GM23338 (cell line): Measurements from ENCODE around the gene RETSAT. TPM values are rescaled to one million over a fixed set of nuclear protein-coding genes. Genes with fewer than 3 reads are reported as not detected.

Experiments
- ATAC-seq: fragments of 200-7000 bp; cut with Tn5 transposase; 3 replicates; pipeline ENCODE4 v1.9.1; 2020
- DNase-seq: peaks from one replicate; pipeline ENCODE4 v3.0.0-alpha.2; 2015; ENCODE audit warnings: low spot score
- H2AFZ ChIP-seq: fragments of 200-600 bp; sonication (generic); 2 replicates; pipeline ENCODE4 v1.8.0; 2016; ENCODE audit warnings: antibody characterized with exemption, mild to moderate bottlenecking, moderate library complexity
- H3F3A ChIP-seq: fragments of 200-600 bp; sonication (generic); replicated peaks from 2 replicates; pipeline ENCODE4 v1.8.0; 2017; ENCODE audit warnings: antibody characterized with exemption, mixed run types, low read depth
- H3K27ac ChIP-seq: fragments of 200-600 bp; sonication (generic); 2 replicates; pipeline ENCODE4 v1.6.1; 2016; ENCODE audit warnings: low read depth
- H3K27me3 ChIP-seq: fragments of 200-600 bp; sonication (generic); 2 replicates; pipeline ENCODE4 v1.8.0; 2016; ENCODE audit warnings: mild to moderate bottlenecking, mixed run types, moderate library complexity; ENCODE audit not compliant: insufficient read depth
- H3K36me3 ChIP-seq: fragments of 200-600 bp; sonication (generic); 2 replicates; pipeline ENCODE4 v1.8.0; 2016; ENCODE audit warnings: mild to moderate bottlenecking; ENCODE audit not compliant: insufficient read depth
- H3K4me1 ChIP-seq: fragments of 200-600 bp; sonication (generic); 2 replicates; pipeline ENCODE4 v1.8.0; 2016; ENCODE audit warnings: mild to moderate bottlenecking, moderate library complexity; ENCODE audit not compliant: insufficient read depth
- H3K4me2 ChIP-seq: fragments of 200-600 bp; sonication (generic); 2 replicates; pipeline ENCODE4 v1.7.1; 2017; ENCODE audit warnings: mixed run types
- H3K4me3 ChIP-seq: fragments of 200-600 bp; sonication (generic); 2 replicates; pipeline ENCODE4 v1.6.1; 2016; ENCODE audit warnings: mixed run types
- H3K79me2 ChIP-seq: fragments of 200-600 bp; sonication (generic); replicated peaks from 2 replicates; pipeline ENCODE4 v1.8.0; 2017; ENCODE audit warnings: mild to moderate bottlenecking; ENCODE audit not compliant: insufficient read depth
- H3K9me2 ChIP-seq: fragments of 200-600 bp; sonication (generic); 2 replicates; pipeline ENCODE4 v1.8.0; 2017; ENCODE audit not compliant: insufficient read depth
- H4K20me1 ChIP-seq: fragments of 200-600 bp; sonication (generic); replicated peaks from 2 replicates; pipeline ENCODE4 v1.8.0; 2017; ENCODE audit warnings: mild to moderate bottlenecking; ENCODE audit not compliant: insufficient read depth
- H3K27ac Mint-ChIP-seq: 2 replicates; pipeline ENCODE4 v1.8.0; 2020; ENCODE audit warnings: inconsistent platforms, mild to moderate bottlenecking, moderate library complexity, mixed read lengths
- H3K27me3 Mint-ChIP-seq: 3 replicates; pipeline ENCODE4 v1.8.0; 2022; ENCODE audit warnings: low read depth, mild to moderate bottlenecking, moderate library complexity, mixed read lengths, inconsistent platforms; ENCODE audit not compliant: insufficient read depth, poor library complexity
- H3K36me3 Mint-ChIP-seq: 3 replicates; pipeline ENCODE4 v1.8.0; 2021; ENCODE audit warnings: low read depth, mild to moderate bottlenecking, inconsistent platforms, moderate library complexity, mixed read lengths
- H3K4me1 Mint-ChIP-seq: 3 replicates; pipeline ENCODE4 v1.8.0; 2020; ENCODE audit warnings: mild to moderate bottlenecking, inconsistent platforms, mixed read lengths
- H3K4me3 Mint-ChIP-seq: 3 replicates; pipeline ENCODE4 v1.8.0; 2021; ENCODE audit warnings: moderate library complexity, mild to moderate bottlenecking, inconsistent platforms, mixed read lengths
- H3K9me3 Mint-ChIP-seq: 3 replicates; pipeline ENCODE4 v1.8.0; 2020; ENCODE audit warnings: moderate library complexity, mild to moderate bottlenecking, inconsistent platforms, mixed read lengths
- CREB1 ChIP-seq: fragments of 250-450 bp; sonication (Bioruptor Pico); IDR thresholded peaks from 2 replicates; pipeline ENCODE4 v1.5.0; 2020; ENCODE audit warnings: low read depth, mild to moderate bottlenecking, moderate library complexity
- CTCF ChIP-seq, 2 experiments: fragments of 200-600 bp in 1 of 2; sonication (generic) in 1 of 2; conservative IDR thresholded peaks; 2 replicates each; pipeline versions ENCODE4 v1.5.1 to v1.6.1; 2016 to 2017; ENCODE audit warnings: antibody characterized with exemption in 2 of 2, low read depth in 2 of 2, mild to moderate bottlenecking in 2 of 2, moderate library complexity in 1 of 2
- ETS1 ChIP-seq: IDR thresholded peaks from 2 replicates; pipeline ENCODE4 v1.6.1; 2016; ENCODE audit warnings: antibody characterized with exemption
- EZH2phosphoT487 ChIP-seq: fragments of 200-600 bp; sonication (generic); IDR thresholded peaks from one replicate; pipeline ENCODE4 v1.8.1; 2018; ENCODE audit warnings: antibody characterized with exemption; ENCODE audit not compliant: unreplicated experiment
- JUNB ChIP-seq: IDR thresholded peaks from one replicate; pipeline ENCODE4 v1.6.1; 2016; ENCODE audit warnings: antibody characterized with exemption; ENCODE audit not compliant: unreplicated experiment
- NANOG ChIP-seq: IDR thresholded peaks from 2 replicates; pipeline ENCODE4 v1.6.1; 2016; ENCODE audit warnings: antibody characterized with exemption, borderline replicate concordance
- POLR2AphosphoS5 ChIP-seq: IDR thresholded peaks from 2 replicates; pipeline ENCODE4 v1.6.1; 2016; ENCODE audit warnings: antibody characterized with exemption, low read depth
- REST ChIP-seq: IDR thresholded peaks from one replicate; pipeline ENCODE4 v1.6.1; 2018; ENCODE audit warnings: antibody characterized with exemption; ENCODE audit not compliant: unreplicated experiment
- ZNF331 ChIP-seq: fragments of 250-450 bp; sonication (Bioruptor Pico); IDR thresholded peaks from 2 replicates; pipeline ENCODE4 v1.5.0; 2020; ENCODE audit warnings: low read depth, mild to moderate bottlenecking, moderate library complexity
- polyA plus RNA-seq: library from polyadenylated mRNA; unstranded; fragments of >200 nt; fragmentation: Nextera tagmentation; extraction: Ambion mirVana; gene quantifications from 2 replicates; pipeline ENCODE4 v1.2.1, GENCODE V29; 2016
- total RNA-seq: library from RNA; depleted of rRNA; stranded (reverse); fragments of >200 nt; shearing (Covaris generic); gene quantifications from 2 replicates; pipeline ENCODE4 v1.2.3, GENCODE V29; 2014

Gene RETSAT
- total and polyA plus RNA-seq, 2 experiments from 2014 or later: 2.3 to 16.4 TPM

GRCh38 chr2:85310330-85310729, 44.0 kb downstream of the RETSAT start:
- no peaks in the 10 kb centered on the region for H3K27me3 ChIP-seq
- H3K36me3 ChIP-seq: peaks cover 4% of the 10 kb centered on the region; the same call in 1 of the 2 replicates
- peak overlapping the region; percentile 73 for H3K27ac ChIP-seq
- H3F3A ChIP-seq: peaks cover 11% of the 10 kb centered on the region
- TF ChIP-seq CTCF (conservative IDR thresholded peaks at IDR 0.05; ENCODE audit: low read depth in 2 of 2): no peak
- no peak for TF ChIP-seq REST
- no peak for TF ChIP-seq CREB1 (CRISPR knock-in tag)
- TF ChIP-seq ETS1: no peak
- no peak for TF ChIP-seq POLR2AphosphoS5
- TF ChIP-seq JUNB: no peak
- no peak for TF ChIP-seq EZH2phosphoT487
- no peak for TF ChIP-seq ZNF331
- peaks cover 21% of the 10 kb centered on the region for H3K4me1 ChIP-seq
- no peak overlapping the region for H2AFZ ChIP-seq
- Mint-ChIP-seq H3K9me3 (no peaks in the 10 kb centered on the region), H3K4me1 (peaks cover 32% of the 10 kb centered on the region), H3K27ac (no peak overlapping the region), H3K27me3 (peaks cover 22% of the 10 kb centered on the region), H3K4me3 (no peak overlapping the region; the same call in 2 of the 3 replicates), H3K36me3 (peaks cover 51% of the 10 kb centered on the region)
- no peak overlapping the region for H3K4me3 ChIP-seq
- H3K9me2 ChIP-seq: no peaks in the 10 kb centered on the region
- ATAC-seq (no peak), DNase-seq (peak; percentile 39)
- no peaks in the 10 kb centered on the region for H3K79me2 ChIP-seq
- H3K4me2 ChIP-seq: no peak overlapping the region
- peaks cover 7% of the 10 kb centered on the region; the same call in 1 of the 2 replicates for H4K20me1 ChIP-seq

- Histone ChIP-seq H3F3A (peaks cover 14% of the 10 kb centered on the region), H3K79me2 (no peaks in the 10 kb centered on the region), H3K27ac (peak overlapping the region; percentile 73), H3K4me1 (peaks cover 21% of the 10 kb centered on the region), H2AFZ (no peak overlapping the region), H3K9me2 (no peaks in the 10 kb centered on the region), H3K4me2 (no peak overlapping the region), H4K20me1 (peaks cover 9% of the 10 kb centered on the region), H3K27me3 (no peaks in the 10 kb centered on the region), H3K4me3 (no peak overlapping the region), H3K36me3 (peaks cover 5% of the 10 kb centered on the region; the same call in 1 of the 2 replicates)
- H3K27me3 Mint-ChIP-seq: peaks cover 18% of the 10 kb centered on the region
- no peak overlapping the region for H3K27ac Mint-ChIP-seq
- no peak for TF ChIP-seq CREB1 (CRISPR knock-in tag)
- no peak for TF ChIP-seq ZNF331
- TF ChIP-seq CTCF (conservative IDR thresholded peaks at IDR 0.05; ENCODE audit: low read depth in 2 of 2): no peak
- no peak for TF ChIP-seq JUNB
- no peak for TF ChIP-seq POLR2AphosphoS5
- TF ChIP-seq NANOG: no peak
- H3K9me3 Mint-ChIP-seq: no peaks in the 10 kb centered on the region
- peaks cover 56% of the 10 kb centered on the region for H3K36me3 Mint-ChIP-seq
- ATAC-seq: no peak
- no peak overlapping the region; the same call in 2 of the 3 replicates for H3K4me3 Mint-ChIP-seq
- H3K4me1 Mint-ChIP-seq: peaks cover 32% of the 10 kb centered on the region
- no peak for DNase-seq
Observed at GRCh38 chr2:85309699-85310321, 44.5 kb downstream of the RETSAT start.
